ENCODE results near the gene RASA3. TPM values are rescaled to one million over a fixed set of nuclear protein-coding genes. Genes with fewer than 3 reads are reported as not detected.

RASA3 gene
- total RNA-seq, 2 donors from 2014 or later: 8.6 to 12.5 TPM

DNA sequence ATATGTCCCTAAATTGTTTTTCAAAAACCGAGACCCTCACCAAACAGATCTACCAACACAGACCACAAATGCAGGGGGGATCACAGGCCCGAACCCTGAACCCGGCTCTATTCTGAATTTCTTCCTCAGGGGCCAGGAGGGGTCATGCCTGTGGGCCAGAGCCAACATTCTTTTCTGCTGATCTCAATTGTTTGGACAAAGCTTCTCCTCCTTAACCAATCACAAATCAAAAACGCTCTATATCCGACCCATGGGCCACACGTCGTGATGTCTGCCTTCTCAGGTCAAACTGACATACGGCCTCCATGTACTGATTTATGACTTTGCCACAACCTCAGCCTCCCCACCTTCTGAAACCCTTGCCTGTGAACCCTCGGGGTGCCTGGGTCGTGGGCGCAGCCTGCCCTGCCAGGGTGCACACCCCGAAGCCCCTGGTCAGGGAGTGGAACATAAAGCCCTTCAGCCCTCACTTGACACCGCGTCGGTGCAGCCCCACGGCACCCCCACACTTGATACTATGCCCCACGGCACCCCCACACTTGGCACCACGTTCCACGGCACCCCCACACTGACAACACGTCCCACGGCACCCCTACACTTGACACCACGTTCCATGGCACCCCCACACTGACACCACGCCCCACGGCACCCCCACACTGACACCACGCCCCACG, 100.2 kb downstream of the RASA3 start:
- H3K27me3 ChIP-seq (replicated peaks; ENCODE audit: insufficient read depth): no peaks in the 10 kb centered on the region
- intact Hi-C loops (cut with DNase I): no loop called here

DNA sequence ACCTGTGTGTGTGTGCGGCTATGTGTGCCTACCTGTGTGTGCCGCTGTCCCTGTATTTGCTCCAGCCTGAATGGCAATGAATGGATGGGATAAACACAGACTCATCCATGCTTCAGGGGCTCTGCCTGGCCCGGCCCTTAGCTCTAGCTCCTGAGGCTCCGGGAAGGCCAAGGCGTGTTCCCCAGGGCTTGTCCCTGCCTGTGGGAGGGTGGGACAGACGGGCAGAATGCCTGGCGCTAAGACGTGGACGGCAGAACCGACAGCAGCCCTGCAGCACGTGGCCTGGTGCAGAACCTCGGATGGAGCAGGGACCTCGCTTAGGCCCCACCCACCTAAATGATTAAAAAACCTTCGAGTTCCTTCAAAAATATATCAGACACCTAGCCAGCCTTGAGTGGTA, 100.8 kb downstream of the RASA3 start:
- peaks cover 4% of the 10 kb centered on the region for H3K4me1 ChIP-seq (replicated peaks)
- no peaks in the 10 kb centered on the region for H3K36me3 ChIP-seq
- H3K27me3 ChIP-seq (replicated peaks; ENCODE audit: insufficient read depth): no peaks in the 10 kb centered on the region
- TF ChIP-seq, protein P1, sequence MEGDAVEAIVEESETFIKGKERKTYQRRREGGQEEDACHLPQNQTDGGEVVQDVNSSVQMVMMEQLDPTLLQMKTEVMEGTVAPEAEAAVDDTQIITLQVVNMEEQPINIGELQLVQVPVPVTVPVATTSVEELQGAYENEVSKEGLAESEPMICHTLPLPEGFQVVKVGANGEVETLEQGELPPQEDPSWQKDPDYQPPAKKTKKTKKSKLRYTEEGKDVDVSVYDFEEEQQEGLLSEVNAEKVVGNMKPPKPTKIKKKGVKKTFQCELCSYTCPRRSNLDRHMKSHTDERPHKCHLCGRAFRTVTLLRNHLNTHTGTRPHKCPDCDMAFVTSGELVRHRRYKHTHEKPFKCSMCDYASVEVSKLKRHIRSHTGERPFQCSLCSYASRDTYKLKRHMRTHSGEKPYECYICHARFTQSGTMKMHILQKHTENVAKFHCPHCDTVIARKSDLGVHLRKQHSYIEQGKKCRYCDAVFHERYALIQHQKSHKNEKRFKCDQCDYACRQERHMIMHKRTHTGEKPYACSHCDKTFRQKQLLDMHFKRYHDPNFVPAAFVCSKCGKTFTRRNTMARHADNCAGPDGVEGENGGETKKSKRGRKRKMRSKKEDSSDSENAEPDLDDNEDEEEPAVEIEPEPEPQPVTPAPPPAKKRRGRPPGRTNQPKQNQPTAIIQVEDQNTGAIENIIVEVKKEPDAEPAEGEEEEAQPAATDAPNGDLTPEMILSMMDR (IDR thresholded peaks at IDR 0.05): no peak
- no peak for TF ChIP-seq POLR2A (IDR thresholded peaks at IDR 0.05)
- TF ChIP-seq POLR2AphosphoS5 (IDR thresholded peaks at IDR 0.05): no peak
- H3K4me3 ChIP-seq: no peak overlapping the region
- H3K27ac ChIP-seq: no peak overlapping the region
- 55% methylated on average over 14 of the region's 14 CpGs for WGBS
- H3K9me3 ChIP-seq: no peaks in the 10 kb centered on the region
- DNase-seq (ENCODE audit: low spot score): no peak
- intact Hi-C loops (cut with DNase I): no loop called here

More for the DNA sequence above, 100.2 kb downstream of the RASA3 start:
- no peaks in the 10 kb centered on the region for H3K36me3 ChIP-seq
- H3K9me3 ChIP-seq: no peaks in the 10 kb centered on the region
- H3K4me3 ChIP-seq: no peak overlapping the region
- TF ChIP-seq, protein P1 (IDR thresholded peaks at IDR 0.05): no peak
- no peak for TF ChIP-seq POLR2AphosphoS5 (IDR thresholded peaks at IDR 0.05)
- TF ChIP-seq POLR2A (IDR thresholded peaks at IDR 0.05): no peak
- H3K27ac ChIP-seq: no peak overlapping the region
- 83% methylated on average over 21 of the region's 26 CpGs for WGBS
- DNase-seq (ENCODE audit: low spot score): no peak
- H3K4me1 ChIP-seq (replicated peaks): peaks cover 4% of the 10 kb centered on the region

GRCh38 chr13:114030666-114031610, 101.5 kb downstream of the RASA3 start:
- peaks cover 3% of the 10 kb centered on the region for H3K4me1 ChIP-seq (replicated peaks)
- H3K27me3 ChIP-seq (replicated peaks; ENCODE audit: insufficient read depth): no peaks in the 10 kb centered on the region
- H3K27ac ChIP-seq: no peak overlapping the region
- no peak for TF ChIP-seq POLR2A (IDR thresholded peaks at IDR 0.05)
- TF ChIP-seq, protein P1 (IDR thresholded peaks at IDR 0.05): no peak
- H3K36me3 ChIP-seq: no peaks in the 10 kb centered on the region
- H3K4me3 ChIP-seq: no peak overlapping the region
- H3K9me3 ChIP-seq: no peaks in the 10 kb centered on the region
- WGBS: 92% methylated on average over 28 of the region's 28 CpGs
- intact Hi-C loops (cut with DNase I): no loop called here
- DNase-seq (ENCODE audit: low spot score): no peak

DNA sequence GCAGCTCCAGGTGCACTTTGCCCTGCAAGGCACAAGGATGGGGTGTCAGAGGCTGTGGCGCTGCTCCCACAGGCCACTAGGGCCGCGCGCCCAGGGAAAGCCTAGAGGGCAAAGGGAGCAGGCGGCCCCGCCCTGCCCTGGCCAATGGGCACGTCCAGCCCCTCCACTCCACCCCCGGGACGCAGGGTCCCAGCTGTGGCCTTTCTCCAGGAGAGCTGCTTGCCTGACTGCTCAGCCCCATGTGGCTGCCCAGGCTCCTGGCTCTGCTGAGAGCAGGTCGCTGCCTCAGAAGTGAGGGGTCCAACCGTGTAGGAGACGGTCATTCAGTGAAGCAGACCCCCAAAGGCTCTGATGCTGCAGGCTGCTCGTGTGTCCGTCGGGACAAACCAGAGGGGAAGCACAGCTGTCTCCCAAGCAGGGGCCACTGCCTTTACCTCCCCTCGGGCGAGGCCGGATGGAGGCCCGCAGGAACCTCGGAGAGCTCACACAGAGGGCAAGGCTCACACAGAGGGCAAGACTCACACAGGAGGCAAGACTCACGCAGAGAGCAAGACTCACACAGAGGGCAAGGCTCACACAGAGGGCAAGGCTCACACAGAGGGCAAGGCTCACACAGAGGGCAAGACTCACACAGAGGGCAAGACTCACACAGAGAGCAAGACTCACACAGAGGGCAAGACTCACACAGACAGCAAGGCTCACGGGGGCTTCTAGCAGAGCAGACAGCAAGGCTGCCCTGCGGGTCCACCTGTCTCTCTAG, 102.4 kb downstream of the RASA3 start:
- no peak overlapping the region for H3K27ac ChIP-seq
- TF ChIP-seq POLR2A (IDR thresholded peaks at IDR 0.05): no peak
- TF ChIP-seq, protein P1 (IDR thresholded peaks at IDR 0.05): no peak
- TF ChIP-seq POLR2AphosphoS5 (IDR thresholded peaks at IDR 0.05): no peak
- no peaks in the 10 kb centered on the region for H3K36me3 ChIP-seq
- no peak overlapping the region for H3K4me3 ChIP-seq
- intact Hi-C loops (cut with DNase I): no loop called here
- H3K27me3 ChIP-seq (replicated peaks; ENCODE audit: insufficient read depth): no peaks in the 10 kb centered on the region
- no peaks in the 10 kb centered on the region for H3K9me3 ChIP-seq
- no peak for DNase-seq (ENCODE audit: low spot score)
- H3K4me1 ChIP-seq (replicated peaks): no peaks in the 10 kb centered on the region
- WGBS: 85% methylated on average over 12 of the region's 23 CpGs
